B cell (primary cell): ENCODE data around the gene TMEM255B. TPM values are rescaled to one million over a fixed set of nuclear protein-coding genes. Genes with fewer than 3 reads are reported as not detected.

ENCODE experiments used
- ATAC-seq: fragments of 200-7000 bp; cut with Tn5 transposase; one replicate; pipeline ENCODE4 v1.10.0; 2021; ENCODE audit warnings: low read depth, mild to moderate bottlenecking, moderate number of reproducible peaks, moderate library complexity
- CTCF ChIA-PET: fragments of 350-600 bp; sonication (Branson Sonifier 250); formaldehyde crosslinking; loops from one replicate; lab custom pipeline; 2021; ENCODE audit warnings: antibody characterized with exemption, inconsistent platforms; lab: Charles Lee
- POLR2A ChIA-PET: fragments of 350-600 bp; sonication (Branson Sonifier 250); formaldehyde crosslinking; loops from one replicate; lab custom pipeline; 2021; ENCODE audit warnings: antibody characterized with exemption; lab: Charles Lee
- DNase-seq: peaks from one replicate; pipeline ENCODE4 v3.0.0; 2013
- H2AFZ ChIP-seq: 2 replicates; pipeline ENCODE4 v1.6.1; 2012; ENCODE audit warnings: mild to moderate bottlenecking, low read depth, low read length; ENCODE audit not compliant: insufficient read depth, poor library complexity, severe bottlenecking
- H3K27ac ChIP-seq, 2 donors: 1 replicate in 1 of 2; 2 replicates in 1 of 2; pipeline ENCODE4 v1.5.1; 2012 to 2013; ENCODE audit warnings: low read length in 2 of 2, mild to moderate bottlenecking in 2 of 2, moderate library complexity in 1 of 2
- H3K27me3 ChIP-seq, 4 experiments: fragments of 200-600 bp in 1 of 4; sonication (generic) in 1 of 4; replicated peaks in 1 of 4; 1 replicate in 2 of 4; 2 replicates in 2 of 4; pipeline versions ENCODE4 v1.6.1 to v1.7.0; 2013 to 2016; ENCODE audit warnings: low read length in 3 of 4, mild to moderate bottlenecking in 2 of 4, mixed read lengths in 1 of 4, moderate library complexity in 1 of 4; ENCODE audit not compliant: insufficient read depth in 4 of 4, control insufficient read depth in 3 of 4; ENCODE audit errors: control extremely low read depth in 1 of 4
- H3K36me3 ChIP-seq, 2 experiments: replicated peaks in 1 of 2; 1 replicate in 1 of 2; 2 replicates in 1 of 2; pipeline versions ENCODE4 v1.6.1 to v1.7.1; 2013; ENCODE audit warnings: low read length in 1 of 2; ENCODE audit not compliant: insufficient read depth in 2 of 2, control insufficient read depth in 1 of 2; ENCODE audit errors: control extremely low read depth in 1 of 2, extremely low read depth in 1 of 2
- H3K4me1 ChIP-seq, 2 donors: fragments of 200-600 bp in 1 of 2; sonication (generic) in 1 of 2; 1 replicate in 1 of 2; 2 replicates in 1 of 2; pipeline versions ENCODE4 v1.5.1 to v1.6.1; 2013 to 2017; ENCODE audit warnings: low read length in 2 of 2; ENCODE audit not compliant: control insufficient read depth in 2 of 2, insufficient read depth in 2 of 2
- H3K4me2 ChIP-seq: replicated peaks from 2 replicates; pipeline ENCODE3; 2012; ENCODE audit warnings: mild to moderate bottlenecking, low read depth, low read length; ENCODE audit not compliant: poor library complexity, severe bottlenecking
- H3K4me3 ChIP-seq, 5 experiments: fragments of 200-600 bp in 1 of 5; sonication (generic) in 1 of 5; 1 replicate in 3 of 5; 2 replicates in 2 of 5; pipeline versions ENCODE4 v1.5.1 to v1.7.0; 2011 to 2016; ENCODE audit warnings: low read length in 4 of 5, mild to moderate bottlenecking in 4 of 5, low read depth in 2 of 5, control low read depth in 1 of 5, moderate library complexity in 1 of 5; ENCODE audit not compliant: insufficient read depth in 1 of 5; ENCODE audit errors: control extremely low read depth in 1 of 5, extremely low read depth in 1 of 5
- H3K79me2 ChIP-seq: fragments of 200-600 bp; sonication (generic); one replicate; pipeline ENCODE4 v1.6.0; 2016; ENCODE audit warnings: low read length; ENCODE audit not compliant: control insufficient read depth, insufficient read depth
- H3K9ac ChIP-seq: fragments of 200-600 bp; sonication (generic); 2 replicates; pipeline ENCODE4 v1.6.1; 2017; ENCODE audit warnings: mild to moderate bottlenecking, low read length, moderate library complexity
- H3K9me3 ChIP-seq, 3 donors: one replicate each; pipeline versions ENCODE4 v1.6.1 to v1.7.1; 2013; ENCODE audit warnings: low read length in 2 of 3; ENCODE audit not compliant: control insufficient read depth in 2 of 3, insufficient read depth in 1 of 3; ENCODE audit errors: control extremely low read depth in 1 of 3
- H4K20me1 ChIP-seq: 2 replicates; pipeline ENCODE4 v1.6.0; 2012; ENCODE audit warnings: mild to moderate bottlenecking, low read length; ENCODE audit not compliant: insufficient read depth, control insufficient read depth, poor library complexity, severe bottlenecking
- H3K27ac Mint-ChIP-seq: one replicate; pipeline ENCODE4 v1.8.0; 2021; ENCODE audit warnings: mixed read lengths
- H3K27me3 Mint-ChIP-seq: one replicate; pipeline ENCODE4 v1.8.0; 2021; ENCODE audit warnings: mixed read lengths
- H3K4me1 Mint-ChIP-seq: one replicate; pipeline ENCODE4 v1.8.0; 2021; ENCODE audit warnings: mixed read lengths
- H3K4me3 Mint-ChIP-seq: one replicate; pipeline ENCODE4 v1.8.0; 2021; ENCODE audit warnings: mixed read lengths
- H3K9me3 Mint-ChIP-seq: one replicate; pipeline ENCODE4 v1.8.0; 2022; ENCODE audit warnings: mixed read lengths; ENCODE audit not compliant: insufficient read depth
- CTCF ChIP-seq: fragments of 200-600 bp; IDR thresholded peaks from one replicate; pipeline ENCODE4 v1.8.0; 2022; ENCODE audit warnings: antibody characterized with exemption, mild to moderate bottlenecking
- EZH2 ChIP-seq: IDR thresholded peaks from 2 replicates; pipeline ENCODE4 v1.6.1; 2012; ENCODE audit warnings: borderline replicate concordance, low read depth, mild to moderate bottlenecking, moderate library complexity, low read length; ENCODE audit not compliant: insufficient read depth, poor library complexity, severe bottlenecking
- WGBS: methylation state at CpG from one replicate; pipeline ENCODE4 v1.1.5; 2013; ENCODE audit warnings: missing lambda C conversion rate; ENCODE audit not compliant: insufficient coverage; 5-methylcytosine and 5-hydroxymethylcytosine counted together
- intact Hi-C: fragments of 100-400 bp; cut with micrococcal nuclease; formaldehyde crosslinking; loops from one replicate; pipeline ENCODE4 v1.10.0; 2022
- polyA plus RNA-seq: library from polyadenylated mRNA; depleted of rRNA; stranded (reverse); fragments of >200 nt; gene quantifications from 2 replicates; pipeline ENCODE4 v1.2.3, GENCODE V29; 2012
- total RNA-seq, 2 donors: library from RNA; stranded (reverse); fragments of 120-200 nt in 1 of 2; gene quantifications; 1 replicate in 1 of 2; 2 replicates in 1 of 2; pipeline versions ENCODE4 v1.2.3 to v1.2.4, GENCODE V29; 2013 to 2022

The TMEM255B gene
- total and polyA plus RNA-seq, 2 donors (not counting 1 experiment from before 2014, with no cell fraction given), result 2.1 to 8.2 TPM

GRCh38 chr13:113818700-113819295, 59.8 kb downstream of the TMEM255B start:
- no peak overlapping the region for H3K27ac Mint-ChIP-seq
- DNase-seq, result no peak
- no peak overlapping the region for H2AFZ ChIP-seq
- intact Hi-C loops, result loop anchor here (5.0 kb wide), 1 partner anchor 314 kb away; the partner anchor contains the start of gene RASA3
- TF ChIP-seq CTCF (no peak), EZH2 (no peak)
- peaks cover 79% of the 10 kb centered on the region for H4K20me1 ChIP-seq
- no peaks in the 10 kb centered on the region for H3K27me3 ChIP-seq
- WGBS, result 96% methylated on average over 26 of the region's 26 CpGs
- H3K4me2 ChIP-seq, result no peak overlapping the region
- H3K4me3 Mint-ChIP-seq, result no peak overlapping the region
- ATAC-seq, result no peak
- ChIA-PET POLR2A (no interaction called here), CTCF (interaction anchor here (0.6 kb wide), 1 partner anchor 500 kb away, joined by 5 read pairs; no protein-coding TSS in a partner anchor)
- H3K4me1 Mint-ChIP-seq, result peaks cover 23% of the 10 kb centered on the region
- H3K4me3 ChIP-seq, result no peak overlapping the region
- H3K9me3 Mint-ChIP-seq, result no peaks in the 10 kb centered on the region
- peaks cover 11 to 18% of the 10 kb centered on the region in 2 donors for H3K4me1 ChIP-seq
- no peak overlapping the region for H3K9ac ChIP-seq
- H3K27me3 Mint-ChIP-seq, result no peaks in the 10 kb centered on the region
- H3K79me2 ChIP-seq, result peaks cover 72% of the 10 kb centered on the region
- H3K36me3 ChIP-seq, result peaks cover 0 to 3% of the 10 kb centered on the region in 2 experiments
- no peak overlapping the region for H3K27ac ChIP-seq
- peaks cover 0 to 33% (median 0%) of the 10 kb centered on the region in 3 donors for H3K9me3 ChIP-seq

GRCh38 chr13:113819341-113819730, 60.3 kb downstream of the TMEM255B start:
- Mint-ChIP-seq H3K27ac (no peak overlapping the region), H3K27me3 (no peaks in the 10 kb centered on the region), H3K4me1 (peaks cover 23% of the 10 kb centered on the region), H3K4me3 (no peak overlapping the region), H3K9me3 (no peaks in the 10 kb centered on the region)
- ChIA-PET POLR2A (no interaction called here), CTCF (no interaction called here)
- Histone ChIP-seq H3K4me3 (no peak overlapping the region), H3K79me2 (peaks cover 75% of the 10 kb centered on the region), H3K36me3 (peaks cover 0 to 3% of the 10 kb centered on the region in 2 experiments), H3K27me3 (no peaks in the 10 kb centered on the region), H4K20me1 (peaks cover 83% of the 10 kb centered on the region), H3K9me3 (peaks cover 0 to 38% (median 0%) of the 10 kb centered on the region in 3 donors), H3K4me2 (no peak overlapping the region), H2AFZ (no peak overlapping the region), H3K9ac (no peak overlapping the region), H3K4me1 (peaks cover 11 to 18% of the 10 kb centered on the region in 2 donors), H3K27ac (no peak overlapping the region)
- no peak for DNase-seq
- intact Hi-C loops, result loop anchor here (5.0 kb wide), 1 partner anchor 313 kb away; the partner anchor contains the start of gene RASA3
- ATAC-seq, result no peak
- TF ChIP-seq CTCF (no peak), EZH2 (no peak)
- WGBS, result 91% methylated on average over 13 of the region's 13 CpGs
